Activated CD4-positive, alpha-beta memory T cell treated with anti-CD3 and anti-CD28 coated beads, Interleukin-2, amount 10 ng/mL, durations not matched to agents 7 days and 5 days (primary cell): ENCODE data around the gene ACE. TPM values are rescaled to one million over a fixed set of nuclear protein-coding genes. Genes with fewer than 3 reads are reported as not detected.

Source experiments
- CTCF ChIA-PET: fragments of 350-600 bp; sonication (Branson Sonifier 250); formaldehyde crosslinking; loops from one replicate; lab custom pipeline; 2021; ENCODE audit warnings: antibody characterized with exemption, inconsistent platforms; lab: Charles Lee
- POLR2A ChIA-PET: fragments of 350-600 bp; sonication (Branson Sonifier 250); formaldehyde crosslinking; loops from one replicate; lab custom pipeline; 2021; ENCODE audit warnings: antibody characterized with exemption; lab: Charles Lee
- DNase-seq: peaks from one replicate; pipeline ENCODE4 v3.0.0-alpha.2; 2020
- H3K27ac Mint-ChIP-seq: one replicate; pipeline ENCODE4 v1.8.0; 2021; ENCODE audit warnings: mild to moderate bottlenecking, mixed read lengths
- H3K27me3 Mint-ChIP-seq: one replicate; pipeline ENCODE4 v1.8.0; 2021; ENCODE audit warnings: mixed read lengths
- H3K36me3 Mint-ChIP-seq: one replicate; pipeline ENCODE4 v1.8.0; 2021; ENCODE audit warnings: low read depth, mixed read lengths
- H3K4me1 Mint-ChIP-seq: one replicate; pipeline ENCODE4 v1.8.0; 2021; ENCODE audit warnings: mixed read lengths
- H3K4me3 Mint-ChIP-seq: one replicate; pipeline ENCODE4 v1.8.0; 2021; ENCODE audit warnings: mild to moderate bottlenecking, mixed read lengths
- H3K9me3 Mint-ChIP-seq: one replicate; pipeline ENCODE4 v1.8.0; 2021; ENCODE audit warnings: mixed read lengths
- total RNA-seq, 2 experiments: library from RNA; stranded (reverse); gene quantifications; one replicate each; pipeline ENCODE4 v1.2.3, GENCODE V29; 2021

Gene ACE
- total RNA-seq, 2 experiments from 2014 or later: 10.6 to 12.2 TPM

- Mint-ChIP-seq H3K4me3 (no peak overlapping the region), H3K27ac (no peak overlapping the region), H3K27me3 (no peaks in the 10 kb centered on the region), H3K9me3 (no peaks in the 10 kb centered on the region), H3K36me3 (no peaks in the 10 kb centered on the region), H3K4me1 (no peaks in the 10 kb centered on the region)
- no peak for DNase-seq
- CTCF ChIA-PET: interaction anchor here (2.1 kb wide), 1 partner anchor 61 kb away, joined by 6 read pairs; no protein-coding TSS in a partner anchor
- POLR2A ChIA-PET: interaction anchor here (1.0 kb wide), 1 partner anchor 10 kb away, joined by 3 read pairs; the partner anchor contains the start of gene ACE
Observed at GRCh38 chr17:63487014-63487339, 10.1 kb downstream of the ACE start.

GRCh38 chr17:63488851-63489250 lies 12.0 kb downstream of the ACE start:
- no peak overlapping the region for H3K27ac Mint-ChIP-seq
- H3K27me3 Mint-ChIP-seq: no peaks in the 10 kb centered on the region
- CTCF ChIA-PET: no interaction called here

DNA sequence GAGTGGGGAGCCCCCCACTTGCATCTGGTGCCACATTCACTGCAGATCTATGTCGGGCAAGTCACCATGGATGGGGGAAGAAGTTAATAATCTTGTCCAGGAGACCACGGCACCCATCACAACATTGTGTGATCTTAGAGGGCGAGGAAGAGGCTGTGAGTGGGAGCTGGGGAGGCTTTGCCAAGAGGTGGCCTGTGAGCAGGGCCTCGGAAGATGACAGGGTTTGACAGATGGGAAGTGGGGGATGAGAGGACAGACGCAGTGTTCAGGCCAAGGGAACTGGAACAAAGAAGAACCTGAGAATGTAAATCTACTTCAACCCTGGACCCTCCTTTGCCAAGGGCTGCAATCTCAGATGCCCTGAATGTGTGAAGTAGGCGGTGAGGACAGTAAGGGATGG lies 12.4 kb downstream of the ACE start:
- CTCF ChIA-PET: no interaction called here
- no peaks in the 10 kb centered on the region for H3K36me3 Mint-ChIP-seq
- H3K27me3 Mint-ChIP-seq: no peaks in the 10 kb centered on the region
- H3K4me3 Mint-ChIP-seq: no peak overlapping the region
- POLR2A ChIA-PET: no interaction called here
- H3K27ac Mint-ChIP-seq: no peak overlapping the region
- H3K4me1 Mint-ChIP-seq: no peaks in the 10 kb centered on the region
- no peaks in the 10 kb centered on the region for H3K9me3 Mint-ChIP-seq
- DNase-seq: no peak

More at GRCh38 chr17:63488851-63489250, 12.0 kb downstream of the ACE start:
- no peak for DNase-seq
- Mint-ChIP-seq H3K9me3 (no peaks in the 10 kb centered on the region), H3K36me3 (no peaks in the 10 kb centered on the region), H3K4me1 (no peaks in the 10 kb centered on the region), H3K4me3 (no peak overlapping the region)
- POLR2A ChIA-PET: no interaction called here

DNA sequence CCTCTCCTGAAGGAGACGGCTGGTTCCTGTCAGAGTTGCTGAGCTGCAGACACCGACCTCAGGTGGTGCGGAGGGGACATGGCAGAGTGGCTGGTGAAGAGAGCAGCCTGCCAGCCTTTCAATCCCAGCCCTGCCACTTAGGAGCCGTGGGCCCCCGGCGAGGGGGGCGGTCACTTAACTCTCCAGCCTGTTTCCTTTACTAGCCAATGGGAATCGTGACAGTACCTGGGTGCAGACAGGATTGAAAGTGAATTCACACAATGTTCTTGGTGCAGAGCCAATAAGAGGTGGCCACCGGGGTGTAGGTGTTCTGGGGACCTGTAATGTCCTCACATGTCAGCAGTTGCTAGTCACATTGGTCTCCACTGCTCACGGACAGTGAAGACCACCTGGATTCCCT lies 13.5 kb downstream of the ACE start:
- Mint-ChIP-seq H3K4me3 (no peak overlapping the region), H3K9me3 (no peaks in the 10 kb centered on the region), H3K27ac (no peak overlapping the region), H3K36me3 (no peaks in the 10 kb centered on the region), H3K4me1 (no peaks in the 10 kb centered on the region), H3K27me3 (no peaks in the 10 kb centered on the region)
- POLR2A ChIA-PET: no interaction called here
- DNase-seq: no peak
- CTCF ChIA-PET: no interaction called here

DNA sequence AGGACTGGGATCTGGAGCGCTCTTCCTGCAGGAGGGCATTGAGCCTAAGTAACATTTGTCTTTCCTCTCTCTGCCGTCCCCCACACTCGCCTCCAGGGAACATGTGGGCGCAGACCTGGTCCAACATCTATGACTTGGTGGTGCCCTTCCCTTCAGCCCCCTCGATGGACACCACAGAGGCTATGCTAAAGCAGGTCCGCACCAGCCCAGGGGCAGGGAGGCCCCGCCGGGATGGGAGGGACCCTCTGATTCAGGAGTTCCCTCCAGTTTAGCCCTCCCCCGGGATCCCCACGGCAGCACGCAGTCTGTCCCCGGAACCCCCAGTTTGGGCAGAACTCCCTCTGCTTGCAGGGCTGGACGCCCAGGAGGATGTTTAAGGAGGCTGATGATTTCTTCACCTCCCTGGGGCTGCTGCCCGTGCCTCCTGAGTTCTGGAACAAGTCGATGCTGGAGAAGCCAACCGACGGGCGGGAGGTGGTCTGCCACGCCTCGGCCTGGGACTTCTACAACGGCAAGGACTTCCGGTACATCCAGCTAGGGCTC lies 14.1 kb downstream of the ACE start:
- no peak for DNase-seq
- no peaks in the 10 kb centered on the region for H3K36me3 Mint-ChIP-seq
- H3K4me1 Mint-ChIP-seq: no peaks in the 10 kb centered on the region
- ChIA-PET CTCF (interaction anchor here (1.0 kb wide), 1 partner anchor 12 kb away, joined by 4 read pairs; no protein-coding TSS in a partner anchor), POLR2A (no interaction called here)
- H3K9me3 Mint-ChIP-seq: no peaks in the 10 kb centered on the region
- no peak overlapping the region for H3K27ac Mint-ChIP-seq
- H3K27me3 Mint-ChIP-seq: no peaks in the 10 kb centered on the region
- no peak overlapping the region for H3K4me3 Mint-ChIP-seq

- no peaks in the 10 kb centered on the region for H3K27me3 Mint-ChIP-seq
- H3K4me3 Mint-ChIP-seq: no peak overlapping the region
- H3K4me1 Mint-ChIP-seq: no peaks in the 10 kb centered on the region
- no peaks in the 10 kb centered on the region for H3K36me3 Mint-ChIP-seq
- CTCF ChIA-PET: interaction anchor here (1.0 kb wide), 1 partner anchor 13 kb away, joined by 4 read pairs; no protein-coding TSS in a partner anchor
- DNase-seq: no peak
- no peak overlapping the region for H3K27ac Mint-ChIP-seq
- POLR2A ChIA-PET: no interaction called here
- no peaks in the 10 kb centered on the region for H3K9me3 Mint-ChIP-seq
Observed at GRCh38 chr17:63491413-63491812, 14.6 kb downstream of the ACE start.

- CTCF ChIA-PET: no interaction called here
- Mint-ChIP-seq H3K4me3 (no peak overlapping the region), H3K27me3 (no peaks in the 10 kb centered on the region), H3K27ac (no peak overlapping the region), H3K4me1 (no peaks in the 10 kb centered on the region), H3K36me3 (no peaks in the 10 kb centered on the region), H3K9me3 (no peaks in the 10 kb centered on the region)
- POLR2A ChIA-PET: no interaction called here
- no peak for DNase-seq
Observed at GRCh38 chr17:63491977-63492618, 15.2 kb downstream of the ACE start.

GRCh38 chr17:63492940-63493339 lies 16.1 kb downstream of the ACE start:
- Mint-ChIP-seq H3K9me3 (no peaks in the 10 kb centered on the region), H3K27ac (no peak overlapping the region)
- CTCF ChIA-PET: no interaction called here

DNA sequence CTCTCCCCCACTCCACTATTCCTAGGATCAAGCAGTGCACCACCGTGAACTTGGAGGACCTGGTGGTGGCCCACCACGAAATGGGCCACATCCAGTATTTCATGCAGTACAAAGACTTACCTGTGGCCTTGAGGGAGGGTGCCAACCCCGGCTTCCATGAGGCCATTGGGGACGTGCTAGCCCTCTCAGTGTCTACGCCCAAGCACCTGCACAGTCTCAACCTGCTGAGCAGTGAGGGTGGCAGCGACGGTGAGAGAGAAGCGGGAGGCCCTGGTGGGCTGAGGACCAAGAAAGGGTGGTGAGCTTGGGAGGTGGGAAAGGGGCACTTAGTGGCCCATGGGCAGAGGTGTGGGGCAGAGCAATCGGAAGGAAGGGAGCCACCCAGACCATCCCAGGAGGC lies 16.6 kb downstream of the ACE start:
- CTCF ChIA-PET: no interaction called here

More at GRCh38 chr17:63492940-63493339, 16.1 kb downstream of the ACE start:
- no peaks in the 10 kb centered on the region for H3K27me3 Mint-ChIP-seq
- no peaks in the 10 kb centered on the region for H3K4me1 Mint-ChIP-seq
- H3K4me3 Mint-ChIP-seq: no peak overlapping the region
- no peak for DNase-seq
- POLR2A ChIA-PET: no interaction called here
- H3K36me3 Mint-ChIP-seq: no peaks in the 10 kb centered on the region

GRCh38 chr17:63494300-63494928 lies 17.6 kb downstream of the ACE start:
- H3K9me3 Mint-ChIP-seq: no peaks in the 10 kb centered on the region
- H3K27me3 Mint-ChIP-seq: no peaks in the 10 kb centered on the region
- no peak overlapping the region for H3K27ac Mint-ChIP-seq
- ChIA-PET CTCF (no interaction called here), POLR2A (no interaction called here)
- no peak for DNase-seq
- no peaks in the 10 kb centered on the region for H3K4me1 Mint-ChIP-seq
- no peaks in the 10 kb centered on the region for H3K36me3 Mint-ChIP-seq
- no peak overlapping the region for H3K4me3 Mint-ChIP-seq

More for the DNA sequence above, 16.6 kb downstream of the ACE start:
- Mint-ChIP-seq H3K27me3 (no peaks in the 10 kb centered on the region), H3K4me3 (no peak overlapping the region), H3K36me3 (no peaks in the 10 kb centered on the region), H3K9me3 (no peaks in the 10 kb centered on the region), H3K27ac (no peak overlapping the region), H3K4me1 (no peaks in the 10 kb centered on the region)
- POLR2A ChIA-PET: no interaction called here
- no peak for DNase-seq

GRCh38 chr17:63495491-63495890 lies 18.6 kb downstream of the ACE start:
- Mint-ChIP-seq H3K4me3 (no peak overlapping the region), H3K27me3 (no peaks in the 10 kb centered on the region), H3K4me1 (no peaks in the 10 kb centered on the region), H3K9me3 (no peaks in the 10 kb centered on the region), H3K36me3 (no peaks in the 10 kb centered on the region), H3K27ac (no peak overlapping the region)
- ChIA-PET POLR2A (no interaction called here), CTCF (no interaction called here)
- DNase-seq: no peak

GRCh38 chr17:63496177-63496576 lies 19.3 kb downstream of the ACE start:
- H3K36me3 Mint-ChIP-seq: no peaks in the 10 kb centered on the region
- ChIA-PET POLR2A (no interaction called here), CTCF (interaction anchor here (0.8 kb wide), 1 partner anchor 11 kb away, joined by 4 read pairs; no protein-coding TSS in a partner anchor)
- DNase-seq: no peak
- H3K4me3 Mint-ChIP-seq: no peak overlapping the region
- no peaks in the 10 kb centered on the region for H3K27me3 Mint-ChIP-seq
- H3K4me1 Mint-ChIP-seq: no peaks in the 10 kb centered on the region
- H3K9me3 Mint-ChIP-seq: no peaks in the 10 kb centered on the region
- no peak overlapping the region for H3K27ac Mint-ChIP-seq

DNA sequence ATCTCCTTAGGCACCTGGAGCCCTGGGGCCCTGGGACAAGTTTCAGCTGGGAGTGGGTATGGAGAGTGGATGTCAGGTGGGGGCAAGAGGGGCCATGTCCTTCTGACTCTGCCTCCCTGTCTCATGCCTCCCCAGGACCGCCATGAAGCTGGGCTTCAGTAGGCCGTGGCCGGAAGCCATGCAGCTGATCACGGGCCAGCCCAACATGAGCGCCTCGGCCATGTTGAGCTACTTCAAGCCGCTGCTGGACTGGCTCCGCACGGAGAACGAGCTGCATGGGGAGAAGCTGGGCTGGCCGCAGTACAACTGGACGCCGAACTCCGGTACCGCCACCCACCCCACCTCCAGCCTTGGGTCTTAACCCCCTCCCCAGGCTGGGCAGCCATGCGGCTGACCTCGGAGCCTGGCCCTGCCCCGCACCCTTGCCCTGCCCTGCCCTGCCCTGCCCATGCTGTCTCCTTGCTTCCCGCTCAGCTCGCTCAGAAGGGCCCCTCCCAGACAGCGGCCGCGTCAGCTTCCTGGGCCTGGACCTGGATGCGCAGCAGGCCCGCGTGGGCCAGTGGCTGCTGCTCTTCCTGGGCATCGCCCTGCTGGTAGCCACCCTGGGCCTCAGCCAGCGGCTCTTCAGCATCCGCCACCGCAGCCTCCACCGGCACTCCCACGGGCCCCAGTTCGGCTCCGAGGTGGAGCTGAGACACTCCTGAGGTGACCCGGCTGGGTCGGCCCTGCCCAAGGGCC lies 20.0 kb downstream of the ACE start:
- DNase-seq: no peak
- H3K27ac Mint-ChIP-seq: no peak overlapping the region
- ChIA-PET CTCF (interaction anchor here (0.8 kb wide), 1 partner anchor 11 kb away, joined by 4 read pairs; no protein-coding TSS in a partner anchor), POLR2A (no interaction called here)
- no peaks in the 10 kb centered on the region for H3K4me1 Mint-ChIP-seq
- H3K27me3 Mint-ChIP-seq: peaks cover 5% of the 10 kb centered on the region
- no peaks in the 10 kb centered on the region for H3K36me3 Mint-ChIP-seq
- no peak overlapping the region for H3K4me3 Mint-ChIP-seq
- H3K9me3 Mint-ChIP-seq: no peaks in the 10 kb centered on the region
